HFF-Myc (cell line): ENCODE measurements around the gene CACNA1C.

Source experiments
- DNase-seq: peaks from one replicate; pipeline ENCODE4 v3.0.0-alpha.2; 2011; ENCODE audit warnings: low read depth; ENCODE audit errors: extremely low read depth
- H3K4me3 ChIP-seq: replicated peaks from 2 replicates; pipeline ENCODE4 v1.5.1; 2011; ENCODE audit warnings: low read depth, mild to moderate bottlenecking, control low read depth, low read length
- TF ChIP-seq, protein P1 (sequence below): IDR thresholded peaks from 2 replicates; pipeline ENCODE4 v1.5.1; 2012; ENCODE audit warnings: mild to moderate bottlenecking, low read depth, low read length, control low read depth; ENCODE audit errors: missing control alignments

The CACNA1C gene

DNA sequence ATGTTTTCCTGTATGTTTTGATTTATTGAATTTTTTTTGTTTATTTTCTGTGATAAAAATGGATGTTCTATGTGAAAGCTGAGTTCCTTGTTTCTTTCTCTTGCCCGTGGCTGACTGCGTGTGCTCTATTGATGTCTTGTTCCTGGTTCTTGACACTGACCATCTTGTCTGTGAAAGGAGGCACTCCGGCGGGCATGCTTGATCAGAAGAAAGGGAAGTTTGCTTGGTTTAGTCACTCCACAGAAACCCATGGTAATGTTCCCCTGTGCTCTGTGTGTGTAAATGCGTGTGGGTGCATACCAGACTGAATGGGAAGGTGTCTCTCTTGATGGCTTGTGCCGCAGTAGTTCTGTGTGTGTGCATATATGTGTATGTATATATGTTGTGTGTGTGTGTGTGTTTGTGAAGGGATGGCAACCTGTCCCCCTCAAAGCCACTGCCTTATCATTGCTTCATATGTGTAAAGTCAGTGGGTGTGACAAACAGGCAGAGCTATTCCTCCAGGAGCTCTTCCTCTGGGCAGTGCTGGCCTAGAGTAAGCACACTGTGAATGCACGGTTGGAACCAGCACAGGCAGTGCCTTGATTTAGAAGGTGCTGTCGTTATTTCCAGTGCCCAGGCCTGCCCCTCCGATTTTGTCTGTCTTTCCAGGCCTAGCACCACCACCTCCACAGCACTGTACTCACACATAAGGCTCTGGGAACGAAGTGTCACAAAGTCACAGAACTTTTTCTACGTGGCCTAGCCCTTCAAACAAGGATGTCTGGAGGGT is 494.7 kb downstream of the CACNA1C start:
- H3K4me3 ChIP-seq = no peak overlapping the region
- TF ChIP-seq, protein P1, sequence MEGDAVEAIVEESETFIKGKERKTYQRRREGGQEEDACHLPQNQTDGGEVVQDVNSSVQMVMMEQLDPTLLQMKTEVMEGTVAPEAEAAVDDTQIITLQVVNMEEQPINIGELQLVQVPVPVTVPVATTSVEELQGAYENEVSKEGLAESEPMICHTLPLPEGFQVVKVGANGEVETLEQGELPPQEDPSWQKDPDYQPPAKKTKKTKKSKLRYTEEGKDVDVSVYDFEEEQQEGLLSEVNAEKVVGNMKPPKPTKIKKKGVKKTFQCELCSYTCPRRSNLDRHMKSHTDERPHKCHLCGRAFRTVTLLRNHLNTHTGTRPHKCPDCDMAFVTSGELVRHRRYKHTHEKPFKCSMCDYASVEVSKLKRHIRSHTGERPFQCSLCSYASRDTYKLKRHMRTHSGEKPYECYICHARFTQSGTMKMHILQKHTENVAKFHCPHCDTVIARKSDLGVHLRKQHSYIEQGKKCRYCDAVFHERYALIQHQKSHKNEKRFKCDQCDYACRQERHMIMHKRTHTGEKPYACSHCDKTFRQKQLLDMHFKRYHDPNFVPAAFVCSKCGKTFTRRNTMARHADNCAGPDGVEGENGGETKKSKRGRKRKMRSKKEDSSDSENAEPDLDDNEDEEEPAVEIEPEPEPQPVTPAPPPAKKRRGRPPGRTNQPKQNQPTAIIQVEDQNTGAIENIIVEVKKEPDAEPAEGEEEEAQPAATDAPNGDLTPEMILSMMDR = no peak
- no peak for DNase-seq

DNA sequence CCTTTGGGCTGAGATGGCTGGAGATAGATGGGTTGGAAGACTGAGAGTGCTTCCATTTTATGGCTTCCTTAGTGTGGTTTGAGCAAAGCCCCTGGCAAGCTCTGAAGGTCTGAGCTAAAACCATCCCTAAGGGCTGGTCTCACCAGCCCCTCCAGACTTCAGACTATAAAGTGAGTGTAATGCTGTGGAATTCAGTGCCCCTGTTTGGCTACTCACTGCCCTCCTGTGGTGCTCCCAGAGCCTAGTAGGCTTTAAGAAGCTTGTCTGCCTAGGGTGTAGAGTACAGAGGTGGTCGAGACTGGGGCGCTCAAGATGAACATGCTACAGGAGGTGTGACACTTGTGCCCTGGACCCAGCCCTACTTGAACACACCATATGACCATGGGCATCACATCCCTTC is 495.3 kb downstream of the CACNA1C start:
- TF ChIP-seq, protein P1 = no peak
- H3K4me3 ChIP-seq = no peak overlapping the region
- no peak for DNase-seq

DNA sequence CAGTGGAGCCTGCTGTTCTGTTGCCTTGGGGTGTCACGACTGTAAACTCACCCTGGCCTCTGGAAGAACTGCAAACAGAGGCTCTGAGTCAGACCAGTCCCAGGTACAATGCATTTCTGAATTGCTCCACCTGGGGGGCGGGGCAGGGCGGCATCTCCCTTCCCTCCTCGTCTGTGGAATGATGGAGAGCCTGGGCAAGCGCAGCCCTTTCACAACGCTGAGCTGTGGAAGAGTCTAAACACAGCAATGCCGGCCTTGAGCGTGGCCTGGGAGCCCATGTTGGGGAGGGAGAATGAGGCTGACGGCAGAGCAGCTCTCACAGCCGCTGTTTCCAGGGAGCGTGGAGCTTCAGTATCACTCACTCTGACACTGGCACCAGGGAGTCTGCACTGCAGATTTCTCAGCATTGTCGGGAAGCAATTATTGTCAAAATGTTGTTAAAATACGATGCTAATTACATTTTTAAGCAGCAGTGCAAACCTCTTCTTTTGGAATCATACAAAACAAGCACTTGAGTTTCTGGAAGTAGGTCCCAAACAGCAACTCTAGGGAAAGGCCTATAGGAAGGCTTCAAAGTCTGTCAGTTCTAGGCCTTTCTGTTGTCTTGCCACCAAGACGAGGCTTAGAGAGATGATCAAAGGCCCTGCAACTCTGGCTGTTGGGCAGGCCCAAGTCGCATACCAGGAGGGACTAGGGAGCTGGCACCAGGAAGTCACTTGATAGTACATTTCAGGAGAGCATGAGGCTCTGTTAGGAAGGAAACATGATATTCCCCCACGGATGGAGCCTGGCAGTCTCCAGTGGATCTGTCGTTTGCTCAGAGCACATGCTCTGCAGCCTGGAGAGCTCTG is 498.0 kb downstream of the CACNA1C start:
- no peak for DNase-seq
- H3K4me3 ChIP-seq = no peak overlapping the region
- TF ChIP-seq, protein P1 = no peak

DNA sequence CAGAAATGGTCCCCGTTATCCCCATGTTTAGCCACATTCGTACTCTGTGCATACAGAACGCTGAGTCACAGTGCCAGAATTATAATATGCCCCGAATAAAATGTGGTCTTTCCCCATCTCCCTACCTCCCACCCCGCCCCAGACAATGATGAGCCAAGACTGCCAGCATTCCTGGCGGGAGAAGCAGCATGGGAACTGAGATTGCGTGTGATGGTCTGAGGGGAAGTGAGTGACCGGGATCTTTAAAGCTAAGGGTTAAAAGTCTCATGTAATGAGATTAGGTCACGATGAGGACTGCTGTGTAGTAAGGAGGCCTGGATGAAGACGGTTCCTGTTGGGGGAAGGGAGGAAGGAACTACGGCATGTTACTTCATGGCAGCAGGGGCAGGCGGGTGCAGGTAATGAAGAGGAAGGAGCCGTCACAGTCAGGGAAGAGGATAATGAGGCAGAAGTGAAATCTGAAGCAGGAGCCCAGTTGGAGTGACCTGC is 498.7 kb downstream of the CACNA1C start:
- DNase-seq = no peak
- H3K4me3 ChIP-seq = no peak overlapping the region
- TF ChIP-seq, protein P1 = no peak

DNA sequence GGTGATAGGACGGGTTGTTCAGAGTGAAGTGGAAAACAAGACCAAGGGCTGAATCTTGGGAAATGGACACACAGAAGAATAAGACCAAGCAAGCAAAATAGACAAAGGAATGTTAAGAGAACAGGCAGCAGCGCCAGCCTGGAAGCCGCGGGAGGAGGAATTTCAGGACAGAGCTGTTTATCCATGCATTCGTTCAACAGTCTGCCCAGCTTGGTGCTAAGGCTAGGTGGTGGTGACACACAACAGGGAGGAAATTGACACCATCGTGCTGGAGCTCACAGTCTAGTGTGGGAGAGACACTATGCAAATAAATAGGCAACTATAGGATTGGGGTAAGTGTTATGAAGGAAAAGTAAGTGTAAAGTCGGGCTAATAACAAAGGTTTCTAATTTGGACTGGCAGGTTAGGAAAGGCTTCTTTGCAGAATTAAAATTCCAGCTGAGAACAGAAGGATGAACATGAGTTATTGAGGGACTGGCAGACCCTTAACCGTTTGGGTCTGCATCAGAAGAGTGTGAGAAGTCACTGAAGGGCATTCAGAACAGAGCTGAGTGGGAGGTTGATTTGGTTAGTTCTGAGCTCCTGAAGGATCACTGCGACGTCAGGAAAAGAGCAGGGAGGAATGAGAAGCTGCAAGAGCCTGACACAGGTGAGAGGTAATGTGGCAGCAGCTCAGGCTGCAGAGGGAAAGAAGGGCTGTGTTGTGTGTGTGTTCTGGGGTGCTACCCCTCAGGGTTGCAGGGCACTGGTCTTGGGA is 499.4 kb downstream of the CACNA1C start:
- no peak overlapping the region for H3K4me3 ChIP-seq
- TF ChIP-seq, protein P1 = no peak
- DNase-seq = no peak

DNA sequence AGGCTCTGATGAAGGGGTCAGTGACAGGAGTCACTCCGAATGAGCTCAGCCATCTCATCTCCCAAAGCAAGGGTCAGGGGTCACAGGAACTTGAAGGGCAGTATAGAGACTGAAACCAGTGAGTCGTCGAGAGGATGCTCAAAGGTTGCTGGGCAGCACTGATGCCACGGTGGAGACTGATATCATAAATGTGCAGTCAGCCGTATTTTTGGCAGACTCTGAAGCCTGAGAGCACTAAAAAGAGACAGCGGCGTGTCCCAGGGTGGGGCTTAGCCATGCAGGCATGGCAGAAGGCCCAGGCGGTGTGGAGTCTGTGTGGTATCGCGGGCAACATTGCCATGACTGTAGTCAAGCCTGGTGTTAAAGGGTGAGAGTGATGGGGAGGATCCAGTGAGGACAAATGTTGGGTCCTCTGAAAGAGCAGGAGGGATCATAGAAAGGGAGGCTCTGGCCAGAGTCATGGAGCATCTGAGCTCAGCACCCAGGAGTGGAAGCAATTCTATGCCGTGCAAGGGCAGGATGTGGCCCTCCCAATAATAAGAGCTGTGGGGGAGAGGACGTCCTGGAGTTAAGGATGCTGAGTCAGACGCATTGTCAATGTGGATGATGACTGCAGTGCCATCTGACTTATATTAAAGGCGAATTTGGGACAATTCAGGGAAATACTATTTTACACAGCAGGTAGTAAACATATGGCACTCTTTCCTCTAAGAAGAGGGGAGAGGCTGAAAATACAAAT is 500.8 kb downstream of the CACNA1C start:
- DNase-seq = no peak
- TF ChIP-seq, protein P1 = no peak
- no peak overlapping the region for H3K4me3 ChIP-seq
